Stimulated activated CD8-positive, alpha-beta memory T cell treated with anti-CD3 and anti-CD28 coated beads, Interleukin-2, amount 100 ng/mL, for 48 hours (primary cell): ENCODE measurements around the gene THRAP3.
A peak's percentile ranks its signal among the peaks of the same experiment; 100 is the strongest.

Source experiments
- DNase-seq, 2 donors: peaks; one replicate each; pipeline ENCODE4 v3.0.0-alpha.2; 2020; ENCODE audit warnings: low read depth in 2 of 2

Gene THRAP3

DNA sequence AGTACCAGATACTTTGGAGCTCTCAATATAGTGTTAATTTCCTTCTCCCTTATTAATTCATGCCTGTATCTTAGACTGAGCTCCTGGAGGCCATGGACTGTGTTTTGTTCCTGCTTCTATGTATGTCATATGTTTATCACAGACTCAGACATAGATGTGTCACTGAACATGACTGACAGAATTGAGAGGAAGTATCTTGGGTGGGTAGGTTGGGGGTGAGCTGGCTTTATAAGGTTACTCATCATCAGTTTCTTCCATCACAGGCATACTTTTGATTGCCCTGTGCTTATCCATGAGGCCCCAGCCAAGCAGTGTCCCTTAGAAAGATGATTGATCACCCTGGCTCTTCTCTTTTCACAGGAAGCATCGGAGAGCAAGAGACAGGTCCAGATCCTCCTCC lies 76.3 kb downstream of the THRAP3 start:
- DNase-seq = no peak

DNA sequence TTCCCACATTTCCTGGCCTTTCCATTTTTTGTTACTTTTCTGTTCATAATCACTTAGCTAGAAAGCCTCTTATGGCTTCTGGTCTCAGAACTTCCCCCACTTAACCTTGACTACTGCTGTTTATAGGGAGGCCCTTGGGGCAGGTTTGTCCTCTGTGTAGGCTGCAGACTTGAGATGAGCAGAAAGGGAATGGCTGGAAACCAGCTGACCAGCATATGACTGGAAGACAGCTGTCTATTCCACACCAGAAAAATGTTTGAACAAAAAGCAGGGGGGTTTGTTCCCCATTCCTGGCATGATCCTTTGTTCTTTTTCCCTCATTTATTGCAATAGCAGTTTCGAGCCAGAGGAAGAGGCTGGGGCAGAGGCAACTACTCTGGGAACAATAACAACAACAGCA lies 77.0 kb downstream of the THRAP3 start:
- no peak for DNase-seq

GRCh38 chr1:36303244-36303643 lies 79.0 kb downstream of the THRAP3 start:
- no peak for DNase-seq

DNA sequence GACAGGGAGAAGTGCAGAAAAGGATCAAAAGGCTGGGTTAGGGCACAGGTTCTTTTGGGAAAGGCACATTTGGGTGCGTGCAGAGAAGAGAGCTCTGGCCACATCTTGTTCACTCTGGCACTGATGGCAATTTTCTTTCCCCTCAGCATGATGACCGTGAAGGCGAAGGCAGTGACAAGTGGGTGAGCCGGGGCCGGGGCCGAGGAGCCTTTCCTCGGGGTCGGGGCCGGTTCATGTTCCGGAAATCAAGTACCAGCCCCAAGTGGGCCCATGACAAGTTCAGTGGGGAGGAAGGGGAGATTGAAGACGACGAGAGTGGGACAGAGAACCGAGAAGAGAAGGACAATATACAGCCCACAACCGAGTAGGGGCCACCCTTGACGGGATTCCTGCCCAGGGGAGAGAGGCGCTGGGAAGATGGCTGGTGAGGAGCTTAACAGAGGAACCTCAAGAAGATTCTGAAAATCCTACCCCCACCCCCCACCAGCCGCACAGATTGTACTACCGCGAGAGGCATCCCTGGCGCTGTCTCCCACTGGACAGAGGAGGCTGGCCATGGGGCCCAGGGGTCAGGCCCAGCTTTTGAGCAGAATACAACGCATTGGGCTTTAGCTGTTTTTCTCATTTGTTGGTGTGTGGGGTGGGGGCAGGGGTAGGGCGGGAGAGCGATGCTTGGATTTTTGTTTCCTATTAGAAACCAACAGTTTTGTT lies 79.6 kb downstream of the THRAP3 start:
- no peak for DNase-seq

GRCh38 chr1:36304521-36304920 lies 80.3 kb downstream of the THRAP3 start:
- no peak for DNase-seq

DNA sequence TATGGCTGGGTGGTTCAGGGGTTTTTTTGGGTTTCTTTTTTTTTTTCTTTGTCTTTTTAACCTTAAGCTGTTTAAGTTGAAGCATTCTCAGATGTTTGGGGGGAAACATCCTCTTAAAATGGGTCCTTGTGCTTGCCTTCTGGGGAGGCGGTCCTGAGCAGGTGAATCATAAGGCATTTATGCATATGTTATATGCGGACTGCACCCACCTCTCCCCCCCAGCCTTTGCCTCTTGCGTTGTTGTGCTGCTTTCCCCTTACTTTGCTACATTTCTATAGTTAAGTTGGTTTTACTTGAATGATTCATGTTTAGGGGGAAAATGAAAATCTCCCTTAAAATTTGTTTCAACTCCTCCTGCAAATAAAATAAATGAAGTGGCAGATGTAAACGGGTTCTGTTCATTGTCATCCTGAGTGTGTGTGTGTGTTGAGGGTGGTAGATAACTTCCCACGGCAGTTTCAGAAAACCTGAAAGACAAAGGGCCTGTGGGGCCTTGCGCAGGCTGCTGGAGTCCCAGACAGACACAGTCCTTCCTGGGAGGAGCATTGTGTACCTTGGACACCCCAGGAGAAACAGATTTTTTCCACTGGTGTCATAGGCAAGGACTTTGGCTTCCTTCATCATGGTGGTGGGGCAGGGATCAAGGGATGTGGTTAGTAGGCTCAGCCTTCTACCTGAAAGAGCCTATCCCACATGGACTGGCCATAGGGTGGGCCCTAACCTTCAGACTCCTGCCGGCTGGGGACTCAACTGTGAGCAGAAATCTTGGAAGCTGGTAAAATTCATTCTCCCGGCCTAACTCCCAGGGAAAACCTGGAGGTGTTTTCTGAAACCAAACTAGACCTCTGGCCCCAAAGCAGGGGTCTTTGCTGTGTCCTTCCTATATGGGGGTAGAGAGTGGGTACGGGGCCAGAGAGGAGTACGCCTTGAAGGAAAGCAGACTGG lies 81.0 kb downstream of the THRAP3 start:
- no peak for DNase-seq

DNA sequence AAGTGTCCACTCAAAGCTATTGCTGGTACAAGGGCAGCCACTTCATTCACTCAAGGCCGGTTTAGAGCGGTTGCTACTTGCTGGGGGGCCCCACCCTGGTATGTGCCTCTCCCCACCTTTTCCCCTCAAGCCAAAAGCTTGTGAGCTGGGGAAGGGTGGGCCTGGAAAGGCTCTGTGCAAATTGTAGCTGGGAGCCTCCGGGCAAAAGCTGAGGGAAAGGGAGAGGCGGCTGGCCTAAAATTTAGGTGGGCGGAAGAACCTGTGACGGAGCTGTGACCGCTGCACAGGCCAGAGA lies 81.6 kb downstream of the THRAP3 start:
- no peak for DNase-seq

DNA sequence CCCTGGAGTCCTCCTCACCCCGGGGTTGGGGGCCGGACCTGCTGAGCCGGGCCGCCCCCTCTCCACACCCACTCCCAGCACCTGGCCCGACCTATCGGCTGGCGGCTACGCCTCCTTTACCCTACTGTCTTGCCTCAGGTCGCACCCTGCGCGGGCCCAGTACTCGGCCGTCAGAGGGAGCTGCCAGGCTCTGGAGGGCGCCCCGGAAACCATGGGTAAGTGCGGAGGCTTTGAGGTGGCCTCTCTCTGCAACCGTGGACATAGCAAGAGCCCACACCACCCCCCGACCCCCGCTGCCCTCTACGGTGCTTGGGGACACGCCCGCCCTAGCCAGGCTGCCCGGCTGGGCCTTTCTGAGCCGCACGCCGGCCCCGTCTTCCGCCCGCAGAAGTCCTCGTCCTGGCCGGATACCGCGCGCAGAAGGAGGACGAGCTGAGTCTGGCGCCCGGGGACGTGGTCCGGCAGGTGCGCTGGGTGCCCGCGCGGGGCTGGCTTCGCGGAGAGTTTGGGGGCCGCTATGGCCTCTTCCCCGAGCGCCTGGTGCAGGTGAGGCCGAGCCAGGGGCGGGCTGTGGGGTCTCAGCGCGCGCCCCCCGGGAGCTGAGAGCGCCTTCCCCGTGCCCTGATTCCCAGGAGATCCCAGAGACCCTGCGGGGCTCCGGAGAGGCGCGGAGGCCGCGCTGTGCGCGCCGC lies 82.1 kb downstream of the THRAP3 start, which contains the start of gene SH3D21:
Gene SH3D21 (plus strand): TSS at position 159 of the 692 bp plus-strand sequence. CDS start 53 bp downstream, at position 212.
- DNase-seq = peak in 1 of 2 donors; percentile 50

- DNase-seq = peak; percentile 91 to 92
Measured at GRCh38 chr1:36306902-36307456, 82.7 kb downstream of the THRAP3 start.

DNA sequence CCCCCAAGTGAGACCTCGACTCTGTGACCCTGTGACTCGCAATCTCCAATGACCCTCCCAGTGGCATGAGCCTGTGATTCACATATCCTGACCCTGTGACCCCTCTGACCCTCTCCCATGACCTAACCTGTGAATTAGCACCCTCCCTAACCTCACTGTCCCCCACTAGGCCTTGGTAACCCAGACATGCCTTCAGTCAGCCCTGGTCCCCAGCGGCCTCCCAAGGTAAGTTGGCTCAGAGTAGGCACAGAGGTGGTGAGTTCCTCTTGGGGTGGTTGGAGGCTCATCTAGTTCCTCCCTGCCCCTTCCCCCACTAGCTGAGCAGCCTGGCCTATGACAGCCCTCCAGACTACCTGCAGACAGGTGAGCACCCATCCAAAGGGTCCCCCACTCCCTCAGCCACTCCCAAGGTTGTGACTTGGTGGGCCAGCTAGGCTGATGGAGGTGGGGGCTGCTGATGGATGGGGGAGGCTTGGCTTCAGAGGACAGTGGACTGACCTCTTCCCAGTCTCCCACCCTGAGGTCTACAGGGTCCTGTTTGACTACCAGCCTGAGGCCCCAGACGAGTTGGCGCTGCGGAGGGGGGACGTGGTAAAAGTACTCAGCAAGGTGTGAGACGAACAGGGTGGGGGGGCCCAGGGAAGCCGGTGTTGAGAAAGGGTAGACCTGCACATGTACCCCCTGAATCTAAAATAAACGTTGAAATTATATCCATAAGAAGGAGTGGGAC lies 83.5 kb downstream of the THRAP3 start:
- no peak for DNase-seq

DNA sequence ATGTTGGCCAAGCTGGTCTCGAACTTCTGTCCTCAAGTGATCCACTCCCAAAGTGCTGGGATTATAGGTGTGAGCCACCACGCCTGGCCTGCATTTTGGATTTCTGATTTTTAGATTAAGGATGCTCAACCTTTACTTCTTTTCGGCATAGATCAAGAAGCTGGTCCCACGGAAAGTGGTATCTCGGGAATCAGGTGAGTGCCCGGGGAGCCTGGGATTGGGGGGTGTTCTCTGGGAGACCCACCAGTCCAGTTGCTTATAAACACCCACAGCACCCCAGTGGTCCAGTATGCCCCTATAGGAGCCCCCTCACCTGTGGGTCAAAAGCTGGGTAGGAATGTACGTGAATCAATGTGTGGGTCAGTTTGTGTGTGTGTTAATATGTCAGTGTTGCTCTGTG lies 85.2 kb downstream of the THRAP3 start:
- DNase-seq = no peak

GRCh38 chr1:36320291-36320761 lies 96.1 kb downstream of the THRAP3 start:
- no peak for DNase-seq

DNA sequence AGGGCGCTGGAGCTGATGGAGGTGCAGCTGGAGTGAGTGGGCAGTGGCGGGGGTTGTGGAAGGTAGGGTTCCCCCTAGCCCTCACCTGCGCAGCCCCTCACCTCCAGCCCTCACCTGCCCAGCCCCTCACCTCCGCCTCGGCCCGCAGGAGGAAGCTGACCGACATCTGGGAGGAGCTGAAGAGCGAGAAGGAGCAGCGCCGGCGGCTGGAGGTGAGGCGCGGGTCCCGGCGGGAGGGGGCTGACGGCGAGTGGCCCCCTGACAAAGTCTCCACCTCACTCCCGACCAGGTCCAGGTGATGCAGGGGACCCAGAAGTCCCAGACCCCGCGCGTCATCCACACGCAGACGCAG lies 96.5 kb downstream of the THRAP3 start:
- DNase-seq = no peak

DNA sequence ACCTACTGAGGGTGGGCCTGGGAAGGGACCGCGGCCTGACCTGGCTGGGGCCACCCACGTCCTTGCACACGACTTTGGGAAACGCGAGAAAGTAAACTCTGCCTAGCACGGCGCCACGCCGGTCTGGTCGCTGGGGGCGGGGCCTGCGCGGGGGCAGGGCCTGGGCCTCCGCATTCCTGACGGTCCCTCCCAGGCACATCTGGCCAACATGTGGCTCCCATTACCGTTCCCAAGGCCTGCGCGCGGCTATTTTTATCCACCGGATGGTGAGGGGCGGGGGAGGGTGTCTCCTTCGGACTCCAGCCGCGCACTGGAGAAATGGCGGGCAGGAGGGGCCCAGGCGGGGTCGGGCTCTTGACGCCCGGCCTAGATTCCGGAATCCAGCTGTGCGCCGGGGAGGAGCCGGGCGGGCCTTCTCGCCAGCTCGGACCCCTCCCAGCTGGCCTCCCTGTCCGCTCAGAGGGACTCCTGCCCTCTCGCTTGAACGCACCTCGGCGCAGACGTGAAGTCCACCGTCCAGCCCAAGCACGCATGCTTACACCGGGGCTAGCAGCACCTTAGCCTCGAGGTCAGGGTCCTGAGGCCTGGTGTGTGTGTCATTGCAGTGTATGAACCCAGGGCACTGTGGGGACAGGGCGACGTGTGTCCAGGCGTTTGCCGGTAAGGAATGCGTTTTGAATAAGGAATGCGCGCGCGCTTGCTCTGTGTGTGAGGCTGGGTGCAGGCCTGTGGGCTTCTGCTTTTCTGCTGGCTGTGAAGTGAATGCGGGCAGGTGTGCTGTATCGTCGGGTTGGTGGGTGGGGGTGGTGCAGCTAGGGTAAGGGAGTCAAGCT lies 97.1 kb downstream of the THRAP3 start:
- no peak for DNase-seq

- no peak for DNase-seq
Measured at GRCh38 chr1:36322041-36322785, 98.0 kb downstream of the THRAP3 start.

DNA sequence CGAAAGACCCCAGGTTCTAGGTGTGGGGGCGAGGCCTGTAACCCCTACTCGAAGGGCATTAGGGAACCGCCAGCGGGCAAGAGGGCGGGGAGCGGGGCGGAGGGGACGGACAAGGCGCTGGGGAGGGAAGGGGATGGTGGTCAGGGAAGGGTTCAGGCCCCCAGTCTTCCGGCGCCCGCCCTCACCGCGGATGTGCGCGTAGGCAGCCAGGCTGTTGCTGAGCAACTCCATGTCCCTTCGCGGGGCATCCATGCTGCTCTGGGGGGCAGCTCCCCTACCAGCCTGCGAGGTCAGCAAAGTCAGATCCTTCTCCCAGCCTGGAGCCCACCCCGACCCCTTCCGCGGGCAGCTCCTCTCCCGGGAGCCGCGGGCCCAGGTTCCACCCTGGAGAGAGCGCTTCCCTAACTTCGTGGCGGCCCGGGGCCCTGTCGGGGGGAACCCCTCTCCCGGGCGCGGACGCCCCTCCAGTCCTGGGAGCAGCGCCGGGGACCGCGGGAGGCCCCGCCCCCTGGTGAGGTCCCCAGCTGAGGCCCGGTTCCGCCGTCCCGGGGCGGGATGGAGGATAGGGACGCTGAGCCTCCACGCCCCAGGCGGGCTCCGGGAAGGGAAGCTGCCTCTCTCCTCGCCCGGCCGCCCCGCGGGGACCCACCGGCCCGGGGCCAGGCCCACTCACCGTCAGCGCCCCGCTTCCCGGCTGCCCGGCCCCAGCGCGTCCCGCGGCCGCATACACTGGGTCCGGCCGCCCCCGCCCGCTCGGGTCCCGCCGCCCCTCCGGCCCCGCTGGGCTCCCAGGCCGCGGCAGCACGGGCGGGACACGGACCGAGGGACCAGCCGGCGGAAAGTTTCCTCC lies 98.8 kb downstream of the THRAP3 start:
- peak in 1 of 2 donors; percentile 37 for DNase-seq

DNA sequence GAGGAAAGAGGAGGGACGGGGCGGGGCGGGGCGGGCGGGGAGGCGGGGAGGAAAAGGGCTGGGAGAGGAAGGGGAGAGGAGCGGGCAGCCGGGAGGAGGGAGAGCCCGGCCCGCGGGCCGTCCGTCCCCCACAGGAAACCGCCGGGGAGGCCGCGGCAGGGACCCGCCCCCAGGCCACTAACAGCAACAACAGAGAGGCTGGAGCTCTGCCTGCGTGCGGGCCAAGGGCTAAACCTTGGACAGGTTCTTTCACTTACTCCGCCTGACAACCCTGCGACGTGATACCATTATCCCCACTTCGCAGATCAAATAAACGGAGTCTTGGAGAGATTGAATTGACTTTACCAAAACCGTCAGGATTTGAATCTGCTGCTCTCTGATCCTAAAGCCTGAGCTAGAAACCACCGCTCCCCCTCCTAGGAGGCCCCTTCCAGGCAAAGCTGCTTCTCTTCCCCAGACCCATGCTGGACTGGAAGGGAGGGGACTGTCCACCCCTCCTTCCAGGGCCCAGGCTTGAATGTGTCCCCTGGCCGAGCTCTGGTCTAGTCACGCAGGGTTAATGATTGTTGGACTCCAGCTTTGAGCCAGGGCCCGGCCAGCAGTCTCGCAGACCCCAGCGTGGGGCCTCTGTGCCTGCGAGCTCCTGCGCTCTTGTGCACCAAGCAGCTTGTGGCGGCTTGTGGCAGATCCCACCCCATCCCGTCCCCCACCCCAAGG lies 99.6 kb downstream of the THRAP3 start, which contains the start of gene EVA1B:
Gene EVA1B (minus strand): TSS at position 10 of the 717 bp plus-strand sequence. CDS start 608 bp downstream, outside the sequence.
- peak; percentile 43 to 46 for DNase-seq

DNA sequence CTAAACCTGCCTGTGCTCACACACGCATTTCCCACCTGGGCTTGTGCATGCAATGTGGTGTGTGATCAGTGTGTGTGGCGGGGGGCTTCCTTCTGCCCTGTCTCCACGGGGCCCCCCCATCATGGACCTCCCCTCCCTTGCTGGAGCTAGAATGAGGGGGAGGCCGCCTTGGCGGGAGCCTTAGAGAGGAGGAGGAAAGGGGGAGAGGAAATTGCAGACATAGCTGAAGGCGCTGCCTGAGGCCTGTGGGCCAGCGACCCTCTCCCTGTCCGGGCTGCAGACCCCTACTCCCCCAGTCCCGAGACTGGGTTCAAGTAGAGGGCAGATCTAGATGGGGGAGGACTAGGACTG lies 100.1 kb downstream of the THRAP3 start:
- DNase-seq = no peak
